ENCODE data around the gene NAGA.
"Not testable (repeated sequence)": the region's sequence is repeated elsewhere in the genome, so short reads cannot be mapped to it uniquely, and the experiment has no call there.

The NAGA gene

DNA sequence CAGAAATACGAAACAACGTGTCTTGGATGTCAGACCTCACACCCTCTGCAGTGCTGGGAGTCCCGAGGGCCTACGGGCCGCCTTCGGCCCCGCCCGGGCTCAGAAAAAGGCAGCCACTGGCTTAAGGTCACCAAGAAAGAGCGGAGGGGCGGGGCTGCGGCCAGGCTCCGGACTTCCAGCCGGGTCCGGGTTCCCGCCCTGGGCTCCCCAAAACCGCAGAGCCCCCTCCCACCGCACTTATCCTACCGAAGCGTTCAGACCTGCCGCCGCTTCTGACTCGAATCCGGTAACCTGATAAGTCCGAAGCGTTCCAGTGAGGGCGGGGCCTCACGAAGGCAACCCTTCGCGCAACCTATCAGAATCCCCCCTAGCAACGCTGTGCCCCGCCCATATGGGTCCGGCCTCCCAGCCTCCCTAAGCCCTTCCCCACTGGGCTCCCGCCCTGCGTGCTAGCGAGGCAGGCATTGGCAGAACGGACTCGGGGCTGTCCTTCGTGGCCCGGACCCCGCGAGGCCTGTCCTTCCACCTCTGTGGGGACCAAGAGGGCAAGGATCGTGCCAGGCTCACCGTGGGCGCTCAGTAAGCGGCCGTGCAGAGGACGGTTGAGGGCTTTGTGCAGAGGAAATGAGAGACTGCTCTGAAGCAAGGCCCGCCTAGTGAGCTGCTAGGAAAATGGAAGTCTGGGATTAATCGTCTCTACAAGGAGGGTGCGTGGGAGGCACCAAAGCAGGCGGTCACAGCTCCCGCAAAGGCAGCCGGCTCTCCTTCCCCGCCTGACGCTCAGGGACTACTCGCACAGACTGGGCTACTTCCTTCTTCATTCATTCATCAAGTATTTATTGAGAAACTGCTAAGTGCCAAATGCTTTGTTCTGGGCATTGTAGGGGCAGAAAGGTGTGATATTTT lies at the start of gene NAGA:
TSS of gene NAGA (minus strand) at position 296 of the 906 bp plus-strand sequence. CDS start 515 bp downstream, outside the sequence.
- peak; percentile 85 for DNase-seq (ENCODE audit: low read depth)

DNA sequence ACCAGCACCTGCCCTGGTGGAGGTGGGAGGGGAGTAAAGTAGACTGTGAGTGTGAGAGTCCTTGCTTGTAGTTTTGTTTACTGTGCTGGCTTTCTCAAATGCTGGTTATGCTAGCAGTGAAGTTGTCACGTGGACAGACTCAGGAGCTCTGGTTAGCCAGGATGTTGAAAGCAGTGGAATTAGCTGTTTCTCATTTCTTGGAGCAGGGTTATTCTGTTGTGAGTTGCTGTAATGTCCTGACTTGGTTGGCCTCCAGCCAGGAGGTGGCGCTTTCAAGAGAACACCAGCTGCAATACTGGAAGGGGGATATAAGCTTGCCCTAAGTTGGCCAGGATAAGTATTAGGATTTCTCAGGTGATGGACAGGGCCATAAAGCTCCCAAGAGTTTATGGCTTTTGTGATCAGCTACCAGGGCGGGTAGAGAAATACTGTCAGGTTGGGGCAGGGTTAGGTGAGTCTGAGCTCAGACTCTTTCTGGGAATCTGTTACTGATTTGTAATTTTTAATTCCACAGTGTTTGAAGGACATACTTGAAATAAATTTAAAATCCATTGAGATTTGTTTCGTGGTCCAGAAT lies 46.3 kb upstream of the NAGA start:
- DNase-seq (ENCODE audit: low read depth), result no peak

DNA sequence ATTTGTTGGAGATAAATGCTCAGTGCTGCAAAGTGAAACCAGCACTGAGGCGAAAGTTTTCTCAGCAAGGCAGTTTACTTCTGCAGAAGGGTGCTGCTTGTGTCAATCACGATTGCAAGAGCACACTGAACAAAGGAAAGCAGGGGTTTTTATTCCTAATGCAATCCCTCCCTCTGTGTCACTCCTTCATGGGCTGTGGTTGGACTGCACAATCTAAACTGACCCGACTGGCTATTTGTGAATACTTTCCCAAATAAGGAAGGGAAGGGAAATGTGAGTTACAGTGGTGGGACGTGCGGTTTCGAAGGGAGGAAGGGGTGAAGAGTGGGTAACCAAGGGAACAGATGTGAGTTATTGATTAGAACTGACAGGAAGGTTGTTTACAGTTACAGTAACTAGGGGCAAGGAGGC lies 44.8 kb upstream of the NAGA start:
- DNase-seq (ENCODE audit: low read depth), result not testable (repeated sequence)

DNA sequence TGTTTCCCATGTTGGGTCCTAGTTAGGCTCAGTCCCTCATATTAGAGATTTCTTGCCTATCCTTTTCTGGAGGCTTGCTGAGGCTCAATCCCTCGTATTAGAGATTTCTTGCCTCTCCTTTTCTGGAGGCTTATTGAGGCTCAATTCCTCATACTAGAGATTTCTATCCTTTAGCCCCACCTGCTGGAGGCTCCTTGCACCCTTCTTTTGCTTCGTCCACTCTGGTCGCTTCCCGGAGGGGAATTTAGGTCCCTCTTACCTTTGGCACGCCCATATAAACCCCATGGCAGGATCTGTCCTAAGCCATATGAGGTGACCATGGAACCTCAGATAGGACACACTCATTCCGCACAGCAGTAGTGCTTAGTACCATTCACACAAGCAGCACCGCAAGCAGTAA lies 44.1 kb upstream of the NAGA start:
- DNase-seq (ENCODE audit: low read depth), result no peak

DNA sequence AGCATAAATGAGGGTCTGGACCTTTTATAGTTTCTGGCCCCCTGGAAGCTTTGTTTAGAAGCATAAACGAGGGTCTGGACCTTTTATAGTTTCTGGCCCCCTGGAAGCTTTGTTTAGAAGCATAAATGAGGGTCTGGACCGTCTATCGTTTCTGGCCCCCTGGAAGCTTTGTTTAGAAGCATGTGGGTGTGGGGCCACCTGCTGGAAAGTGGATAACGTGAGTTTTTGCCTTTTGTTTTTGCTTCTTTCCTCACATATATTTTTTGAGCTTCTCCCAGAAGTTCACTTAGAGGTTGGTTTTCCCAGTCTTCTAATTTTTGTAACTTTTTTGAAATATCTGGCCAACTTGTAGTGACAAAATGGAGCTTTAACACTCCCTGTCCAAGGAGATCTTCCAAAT lies 42.2 kb upstream of the NAGA start:
- not testable (repeated sequence) for DNase-seq (ENCODE audit: low read depth)

DNA sequence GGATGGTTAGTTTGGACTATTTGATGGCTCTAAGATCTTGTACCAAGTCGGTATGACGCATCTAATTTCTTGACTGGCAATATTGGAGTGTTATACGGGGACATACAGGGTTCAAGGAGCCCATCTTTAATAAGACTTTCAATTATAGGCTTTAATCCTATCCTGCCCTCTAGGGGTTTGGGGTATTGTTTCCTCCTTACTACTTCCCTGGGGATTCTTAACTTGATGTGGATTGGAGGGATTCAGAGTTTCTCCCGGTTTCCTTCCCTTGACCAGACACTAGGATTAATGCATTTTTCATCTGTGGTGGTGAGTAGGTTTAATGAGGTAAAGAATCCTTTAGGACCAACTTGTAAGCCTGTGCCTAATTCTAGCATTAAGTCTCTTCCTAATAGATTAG lies 41.2 kb upstream of the NAGA start:
- DNase-seq (ENCODE audit: low read depth), result no peak

DNA sequence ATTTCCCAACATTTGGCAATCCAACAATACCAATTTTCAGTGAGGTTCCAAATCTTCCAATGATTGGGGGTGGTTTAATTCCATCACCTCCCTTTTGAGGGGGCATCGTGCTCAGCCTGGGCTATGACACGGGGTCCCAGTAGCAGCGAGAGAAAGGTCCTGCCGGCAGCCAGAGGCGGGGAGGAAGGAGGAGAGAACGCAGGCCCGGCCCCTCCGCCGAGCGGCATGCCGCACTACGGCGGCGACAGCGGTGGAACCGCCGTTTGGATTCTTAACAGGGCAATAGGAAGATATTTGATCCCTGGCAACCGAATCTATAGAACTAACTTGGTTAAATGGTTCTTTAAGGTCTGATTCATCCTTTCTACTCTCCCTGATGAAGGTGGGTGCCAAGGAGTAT lies 38.2 kb upstream of the NAGA start:
- DNase-seq (ENCODE audit: low read depth), result no peak

DNA sequence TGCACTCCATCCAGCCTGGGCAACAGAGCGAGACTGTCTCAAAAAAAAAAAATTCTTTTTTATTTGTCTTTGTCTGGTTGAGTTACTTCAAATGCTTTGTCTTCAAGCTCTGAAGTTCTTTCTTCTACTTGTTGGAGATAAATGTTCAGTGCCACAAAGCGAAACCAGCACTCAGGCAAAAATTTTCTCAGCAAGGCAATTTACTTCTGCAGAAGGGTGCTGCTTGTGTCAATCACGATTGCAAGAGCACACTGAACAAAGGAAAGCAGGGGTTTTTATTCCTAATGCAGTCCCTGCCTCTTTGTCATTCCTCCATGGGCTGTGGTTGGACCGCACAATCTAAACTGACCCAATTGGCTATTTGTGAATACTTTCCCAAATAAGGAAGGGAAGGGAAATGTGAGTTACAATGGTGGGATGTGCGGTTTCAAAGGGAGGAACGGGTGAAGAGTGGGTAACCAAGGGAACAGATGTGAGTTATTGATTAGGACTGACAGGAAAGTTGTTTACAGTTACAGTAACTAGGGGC lies 33.8 kb upstream of the NAGA start:
- DNase-seq (ENCODE audit: low read depth), result not testable (repeated sequence)

DNA sequence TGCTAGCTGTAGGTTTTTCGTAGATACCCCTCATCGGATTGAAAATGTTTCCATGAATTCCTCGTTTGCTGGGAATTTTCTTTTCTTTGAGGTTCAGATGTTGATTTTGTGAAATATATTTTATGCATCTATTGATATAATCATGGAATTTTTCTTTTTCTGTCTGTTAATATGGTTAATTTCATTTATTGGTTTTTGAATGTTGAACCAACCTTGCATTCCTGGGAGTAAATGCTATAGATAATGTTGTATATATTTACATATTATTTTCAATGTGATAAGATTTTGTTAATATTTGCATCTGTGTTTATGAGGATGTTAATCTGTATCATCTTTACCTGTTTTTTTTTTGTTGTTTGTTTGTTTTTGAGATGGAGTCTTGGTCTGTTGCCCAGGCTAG lies 30.6 kb upstream of the NAGA start:
- no peak for DNase-seq (ENCODE audit: low read depth)

DNA sequence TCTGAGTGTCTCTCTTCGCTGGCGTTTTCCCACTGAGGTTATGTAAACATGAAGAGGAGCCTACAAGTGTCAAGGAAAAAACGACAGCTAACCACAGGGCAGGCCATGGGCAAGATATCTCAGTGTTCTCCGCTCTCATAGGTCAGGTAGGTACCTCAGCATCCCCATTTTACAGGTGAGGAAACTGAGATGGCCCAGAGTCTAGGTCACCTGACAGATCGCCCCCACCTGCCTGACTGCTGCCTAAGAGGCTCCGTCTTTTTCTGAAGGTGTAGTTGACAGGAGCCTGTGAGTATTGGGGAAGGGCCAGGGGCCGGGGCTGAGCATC lies 20.8 kb upstream of the NAGA start:
- no peak for DNase-seq (ENCODE audit: low read depth)

DNA sequence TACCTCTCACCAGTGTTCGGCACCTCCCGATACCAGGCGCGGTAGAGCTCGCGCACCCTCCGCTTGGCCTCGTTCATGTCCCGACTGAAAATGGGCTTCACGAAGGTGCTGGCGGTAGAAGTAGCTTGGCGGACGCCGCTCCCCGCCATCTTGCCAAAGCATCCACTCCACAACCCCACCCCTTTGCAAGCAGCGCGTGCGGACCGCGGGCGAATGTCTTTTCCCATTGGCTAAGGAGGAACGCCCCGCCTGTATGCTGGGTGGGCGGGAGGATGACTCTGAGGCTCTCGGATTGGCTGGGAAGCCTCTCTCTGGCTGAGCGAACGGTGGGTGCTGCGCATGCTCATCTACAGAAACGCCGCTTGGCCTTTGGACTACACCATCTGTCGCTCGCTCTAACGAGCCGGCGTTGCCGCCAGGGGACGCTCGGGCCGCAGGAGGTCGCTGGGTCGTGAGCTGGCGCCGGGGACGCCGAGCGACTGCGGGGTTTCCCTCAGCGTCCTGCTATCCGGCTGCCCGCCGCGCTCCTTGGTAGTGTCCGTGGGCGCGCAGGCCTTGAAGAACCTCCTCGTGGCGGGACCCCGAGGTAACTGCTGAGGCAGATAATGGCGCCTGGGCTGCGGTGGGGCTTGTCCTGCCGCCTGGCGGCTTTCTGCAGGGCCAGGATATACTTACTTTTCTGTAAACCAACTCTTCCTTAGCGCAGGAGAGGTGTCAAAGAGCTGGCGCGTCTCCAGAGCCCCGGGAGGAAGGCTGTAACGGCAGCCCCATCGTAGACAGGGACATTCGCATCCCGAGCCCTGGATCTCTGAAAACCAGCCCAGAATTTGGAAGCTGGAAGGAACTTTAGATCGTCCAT lies 20.2 kb upstream of the NAGA start, which contains the start of gene NDUFA6:
TSS of gene NDUFA6 (minus strand) at position 177 of the 859 bp plus-strand sequence. CDS start at position 149, 28 bp downstream.
- peak; percentile 94 for DNase-seq (ENCODE audit: low read depth)

DNA sequence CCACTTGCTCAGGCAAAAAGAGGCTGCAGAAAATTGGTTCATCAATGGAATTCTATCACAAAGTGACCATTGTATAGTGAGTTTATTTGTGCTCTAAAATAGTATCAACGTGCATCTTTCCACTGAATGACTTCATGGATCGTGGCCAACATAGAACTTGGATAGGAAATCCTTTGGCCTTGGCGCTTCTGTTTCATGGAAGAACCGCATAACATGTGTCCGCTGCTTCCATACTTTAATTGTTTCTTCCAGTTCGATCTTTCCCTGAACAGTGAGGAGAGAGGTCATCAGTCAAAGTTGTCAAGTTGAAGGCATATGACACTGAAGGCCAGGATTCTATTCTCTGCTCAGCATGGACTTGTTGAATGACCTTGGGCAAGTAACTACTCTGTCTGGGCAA lies 15.4 kb upstream of the NAGA start:
- no peak for DNase-seq (ENCODE audit: low read depth)

DNA sequence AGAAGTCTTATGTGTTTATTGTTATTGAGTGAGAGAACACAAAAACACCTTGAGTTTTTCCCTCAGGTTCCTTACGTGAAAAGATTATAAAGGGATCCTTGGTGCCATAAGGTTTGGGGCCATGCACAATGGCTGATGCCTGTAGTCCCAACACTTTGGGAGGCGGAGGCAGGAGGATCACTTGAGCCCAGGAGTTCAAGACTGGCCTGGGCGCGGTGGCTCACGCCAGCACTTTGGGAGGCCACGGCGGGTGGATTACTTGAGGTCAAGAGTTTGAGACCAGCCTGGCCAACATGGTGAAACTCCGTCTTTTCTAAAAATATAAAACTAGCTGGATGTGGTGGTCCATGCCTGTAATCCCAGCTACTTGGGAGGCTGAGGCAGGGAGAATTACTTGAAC lies 14.3 kb upstream of the NAGA start:
- no peak for DNase-seq (ENCODE audit: low read depth)

DNA sequence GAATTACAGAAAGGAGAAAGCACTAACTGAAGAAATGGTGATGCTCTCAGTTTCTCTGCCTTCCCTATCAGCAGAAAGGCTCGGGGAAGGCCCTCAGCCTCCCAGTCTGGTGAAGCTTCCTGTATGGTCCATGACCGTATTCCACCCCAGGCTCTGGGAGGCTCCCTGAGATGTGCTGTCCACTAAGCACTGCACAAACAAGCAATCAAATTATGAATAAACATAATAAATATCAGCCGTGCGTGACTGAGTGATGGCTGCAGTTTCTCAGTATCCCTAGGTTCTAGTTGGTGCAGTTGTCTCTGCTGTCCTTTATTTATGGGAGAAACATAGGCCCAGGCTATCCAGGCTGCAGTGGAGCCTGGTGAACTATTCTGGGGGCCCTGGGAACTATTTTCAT lies 12.5 kb upstream of the NAGA start:
- DNase-seq (ENCODE audit: low read depth), result no peak

DNA sequence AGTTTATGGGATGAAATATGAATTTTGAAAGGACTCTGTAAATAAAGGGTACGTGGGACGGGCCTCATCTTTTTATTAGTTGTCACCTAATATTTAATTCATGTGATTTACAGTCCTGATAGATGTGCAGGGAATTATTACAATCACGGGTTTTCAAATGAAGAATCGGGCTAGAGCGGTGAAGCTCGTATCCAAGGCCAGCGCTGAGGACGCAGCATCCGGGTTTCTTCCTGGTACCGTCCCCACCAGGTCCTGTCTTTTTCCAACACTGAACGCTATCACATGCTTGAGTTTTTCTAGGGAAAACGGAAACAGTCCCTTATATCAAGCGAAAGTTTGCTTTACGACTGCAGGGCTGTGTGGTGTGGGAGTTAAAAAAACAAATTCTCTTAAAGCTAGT lies 9.7 kb upstream of the NAGA start:
- DNase-seq (ENCODE audit: low read depth), result no peak

DNA sequence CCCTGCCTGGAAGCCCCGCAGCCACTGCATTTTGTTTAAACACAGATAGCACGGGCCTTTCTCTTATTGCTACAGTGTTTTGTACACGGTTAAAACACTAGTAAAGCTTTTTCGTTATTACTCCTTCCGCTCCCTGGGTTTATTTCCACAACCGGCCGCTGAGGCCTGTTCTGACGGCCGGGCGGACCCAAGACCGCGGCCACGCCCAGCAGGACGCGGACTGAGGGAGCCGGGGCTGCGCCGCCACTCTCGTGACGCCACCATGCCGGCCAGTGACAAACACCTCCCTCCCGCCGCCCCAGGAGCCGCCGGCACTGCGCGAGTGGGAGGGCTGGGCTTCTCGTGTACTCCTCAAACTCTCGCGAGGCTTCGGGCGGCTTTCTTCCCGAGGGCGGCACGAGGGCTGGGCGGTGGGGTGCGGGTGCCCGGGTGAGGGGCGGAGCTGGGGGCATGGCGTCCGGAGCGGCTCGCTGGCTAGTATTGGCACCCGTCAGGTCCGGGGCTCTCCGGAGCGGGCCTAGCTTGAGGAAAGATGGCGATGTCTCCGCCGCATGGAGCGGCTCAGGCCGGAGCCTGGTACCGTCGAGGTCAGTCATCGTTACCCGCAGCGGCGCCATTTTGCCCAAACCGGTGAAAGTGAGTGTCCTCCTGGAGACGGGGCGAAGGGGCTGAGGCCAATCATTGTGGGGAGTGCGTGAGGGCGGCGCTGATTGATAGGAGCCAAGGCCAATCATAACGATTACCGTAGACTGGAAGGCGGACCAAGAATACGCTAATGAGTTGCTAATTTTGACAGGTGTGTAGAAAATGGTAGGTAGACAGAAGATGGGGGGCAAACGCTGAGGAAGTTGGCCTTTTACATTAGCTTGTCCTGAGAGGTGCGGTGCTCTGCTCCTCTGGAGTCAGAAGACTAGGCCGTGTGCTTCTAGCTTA lies 9.0 kb upstream of the NAGA start, which contains the start of gene SMDT1:
TSS of gene SMDT1 (plus strand) at position 382 of the 933 bp plus-strand sequence. CDS start at position 451, 69 bp downstream.
- peak; percentile 98 for DNase-seq (ENCODE audit: low read depth)

DNA sequence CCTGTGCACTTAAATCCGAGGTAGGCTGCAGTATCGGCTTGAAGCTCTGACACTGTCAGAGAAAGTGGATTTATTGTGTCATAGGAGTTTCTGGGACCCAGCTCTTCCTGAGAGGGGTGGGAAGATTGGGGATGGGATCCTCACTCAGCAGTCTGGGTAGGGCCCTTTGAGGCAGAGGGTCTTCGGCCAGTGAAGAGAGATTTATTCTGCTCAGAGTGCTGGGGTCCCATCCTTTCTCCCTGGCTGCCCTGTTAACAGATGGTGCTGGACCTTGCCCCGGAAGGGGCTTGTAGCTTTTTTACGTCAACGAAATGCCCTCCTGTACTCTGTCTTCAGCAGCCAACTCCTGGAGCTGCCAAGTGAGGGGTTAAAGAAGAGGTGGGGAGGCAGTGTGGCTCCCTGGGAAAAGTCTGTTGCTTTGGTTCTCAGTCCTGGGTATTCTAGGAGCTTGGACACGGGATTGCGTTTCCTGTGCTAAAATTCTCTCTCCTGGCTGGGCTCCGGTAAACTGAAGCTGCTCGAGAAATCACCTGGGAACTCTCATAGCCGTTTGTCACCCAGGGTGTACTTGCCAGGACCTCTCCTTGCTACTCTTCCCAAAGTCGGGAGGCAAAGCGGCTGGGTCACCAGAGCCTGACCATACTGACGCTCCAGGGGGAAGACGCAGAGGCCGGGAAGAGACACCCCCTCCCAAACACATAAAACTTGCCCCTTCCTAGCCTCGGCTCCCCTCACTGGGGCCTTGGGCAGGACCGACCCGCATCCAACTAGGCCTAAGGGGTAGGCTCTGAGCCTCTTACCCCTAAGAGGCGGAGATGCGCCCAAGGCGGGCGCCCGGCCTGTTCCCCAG lies 8.1 kb upstream of the NAGA start:
- DNase-seq (ENCODE audit: low read depth), result no peak

DNA sequence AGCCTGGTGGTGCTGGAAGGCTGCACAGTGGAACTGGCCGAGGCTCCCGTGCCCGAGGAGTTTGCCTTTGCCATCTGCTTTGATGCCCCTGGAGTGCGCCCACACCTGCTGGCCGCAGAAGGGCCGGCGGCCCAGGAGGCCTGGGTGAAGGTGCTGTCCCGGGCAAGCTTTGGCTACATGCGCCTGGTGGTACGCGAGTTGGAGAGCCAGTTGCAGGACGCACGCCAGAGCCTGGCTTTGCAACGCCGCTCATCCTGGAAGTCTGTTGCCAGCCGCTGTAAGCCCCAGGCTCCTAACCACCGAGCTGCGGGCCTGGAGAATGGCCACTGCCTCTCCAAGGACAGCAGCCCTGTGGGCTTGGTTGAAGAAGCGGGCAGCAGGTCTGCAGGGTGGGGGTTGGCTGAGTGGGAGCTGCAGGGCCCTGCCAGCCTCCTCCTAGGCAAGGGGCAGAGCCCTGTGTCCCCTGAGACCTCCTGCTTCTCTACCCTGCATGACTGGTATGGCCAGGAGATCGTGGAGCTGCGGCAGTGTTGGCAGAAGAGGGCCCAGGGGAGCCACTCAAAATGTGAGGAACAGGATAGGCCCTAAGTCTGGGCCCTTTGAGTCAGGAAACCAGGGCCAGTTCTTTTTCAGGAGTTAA lies 7.0 kb upstream of the NAGA start:
- no peak for DNase-seq (ENCODE audit: low read depth)

DNA sequence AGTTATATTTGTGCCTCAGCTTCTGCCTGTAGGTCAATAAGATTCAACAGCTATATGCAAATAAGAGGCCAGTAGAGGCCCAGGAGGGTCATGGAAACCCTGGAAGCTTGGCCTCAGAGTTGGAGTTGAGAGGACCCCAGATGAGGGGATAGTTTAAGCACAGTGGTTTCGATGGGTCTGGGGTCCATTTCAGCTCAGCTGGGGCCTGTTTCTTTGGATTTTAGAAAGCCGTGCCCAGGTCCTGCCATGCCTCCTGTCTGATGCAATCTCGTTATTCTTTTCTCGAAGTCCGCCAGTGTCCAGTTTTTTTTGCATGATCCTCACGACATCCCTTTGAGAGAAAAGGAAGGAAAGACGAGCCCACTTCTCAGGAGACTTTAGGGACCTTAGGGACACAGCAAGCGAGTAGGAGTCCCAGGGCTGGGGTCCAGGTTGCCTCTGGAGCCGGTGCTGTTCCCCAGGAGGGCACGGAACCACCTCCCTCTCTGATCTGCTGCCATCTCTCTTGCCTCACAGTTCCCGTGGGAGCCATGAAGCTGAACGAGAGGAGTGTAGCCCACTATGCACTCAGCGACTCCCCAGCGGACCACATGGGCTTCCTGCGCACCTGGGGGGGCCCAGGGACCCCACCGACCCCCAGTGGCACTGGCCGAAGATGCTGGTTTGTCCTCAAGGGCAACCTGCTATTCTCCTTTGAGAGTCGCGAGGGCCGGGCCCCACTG lies 6.3 kb upstream of the NAGA start:
- DNase-seq (ENCODE audit: low read depth), result no peak
